MM.1S (cell line): ENCODE data around the gene CNTNAP2.

ENCODE experiments used
- EZH2 ChIP-seq: fragments of 300-600 bp; sonication (generic); optimal IDR thresholded peaks from 2 replicates; pipeline ENCODE3; 2017; ENCODE audit warnings: low read depth, mild to moderate bottlenecking, antibody characterized with exemption, low read length, mixed read lengths
- EZH2phosphoT487 ChIP-seq: fragments of 300-600 bp; sonication (generic); IDR thresholded peaks from 2 replicates; pipeline ENCODE4 v1.6.1; 2018; ENCODE audit warnings: antibody characterized with exemption, low read length
- TF ChIP-seq, protein P1 (sequence below): fragments of 300-600 bp; sonication (generic); IDR thresholded peaks from 2 replicates; pipeline ENCODE4 v1.5.1; 2016; ENCODE audit warnings: antibody characterized with exemption, low read length, mixed read lengths

DNA sequence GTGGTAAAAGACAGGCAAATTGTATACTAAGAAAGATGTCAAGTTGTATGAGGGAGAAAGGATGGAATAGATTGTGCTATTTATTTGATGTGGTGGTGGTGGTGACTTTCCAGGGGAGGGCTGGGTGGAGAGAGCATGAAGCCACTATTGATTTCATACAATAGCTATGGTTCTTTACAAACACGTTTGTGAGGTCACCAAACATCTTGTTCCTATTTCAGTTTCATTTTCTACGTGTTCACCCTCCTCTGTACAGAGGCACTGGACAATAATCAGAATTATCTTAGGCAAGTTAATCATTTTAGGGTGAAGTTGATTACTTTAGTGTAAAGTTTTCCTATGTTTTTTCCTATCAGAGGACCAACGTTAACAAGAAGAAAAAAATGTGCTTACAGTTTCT lies 10.3 kb upstream of the CNTNAP2 start:
- TF ChIP-seq, protein P1, sequence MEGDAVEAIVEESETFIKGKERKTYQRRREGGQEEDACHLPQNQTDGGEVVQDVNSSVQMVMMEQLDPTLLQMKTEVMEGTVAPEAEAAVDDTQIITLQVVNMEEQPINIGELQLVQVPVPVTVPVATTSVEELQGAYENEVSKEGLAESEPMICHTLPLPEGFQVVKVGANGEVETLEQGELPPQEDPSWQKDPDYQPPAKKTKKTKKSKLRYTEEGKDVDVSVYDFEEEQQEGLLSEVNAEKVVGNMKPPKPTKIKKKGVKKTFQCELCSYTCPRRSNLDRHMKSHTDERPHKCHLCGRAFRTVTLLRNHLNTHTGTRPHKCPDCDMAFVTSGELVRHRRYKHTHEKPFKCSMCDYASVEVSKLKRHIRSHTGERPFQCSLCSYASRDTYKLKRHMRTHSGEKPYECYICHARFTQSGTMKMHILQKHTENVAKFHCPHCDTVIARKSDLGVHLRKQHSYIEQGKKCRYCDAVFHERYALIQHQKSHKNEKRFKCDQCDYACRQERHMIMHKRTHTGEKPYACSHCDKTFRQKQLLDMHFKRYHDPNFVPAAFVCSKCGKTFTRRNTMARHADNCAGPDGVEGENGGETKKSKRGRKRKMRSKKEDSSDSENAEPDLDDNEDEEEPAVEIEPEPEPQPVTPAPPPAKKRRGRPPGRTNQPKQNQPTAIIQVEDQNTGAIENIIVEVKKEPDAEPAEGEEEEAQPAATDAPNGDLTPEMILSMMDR, result no peak
- TF ChIP-seq EZH2, result no peak
- no peak for TF ChIP-seq EZH2phosphoT487
